K562 (cell line): ENCODE data around the gene PINK1. TPM values are rescaled to one million over a fixed set of nuclear protein-coding genes. Genes with fewer than 3 reads are reported as not detected.
A peak's percentile ranks its signal among the peaks of the same experiment; 100 is the strongest.

ENCODE experiments used
- BDP1 ChIP-seq: IDR thresholded peaks from 3 replicates; pipeline ENCODE4 v1.6.1; 2011; ENCODE audit not compliant: insufficient read length, insufficient read depth
- CC2D1A ChIP-seq: fragments of 450-650 bp; IDR thresholded peaks from 2 replicates; pipeline ENCODE4 v1.6.1; 2017; ENCODE audit warnings: mild to moderate bottlenecking
- CREB1 ChIP-seq, 2 experiments: sonication (generic) in 1 of 2; formaldehyde crosslinking in 1 of 2; IDR thresholded peaks; 2 replicates each; pipeline versions ENCODE4 v1.6.1 to v1.8.0; 2012 to 2022; ENCODE audit warnings: inconsistent platforms in 1 of 2, mild to moderate bottlenecking in 1 of 2, missing genetic modification reagents in 1 of 2, moderate library complexity in 1 of 2
- EP400 ChIP-seq: fragments of 450-650 bp; IDR thresholded peaks from 2 replicates; pipeline ENCODE4 v1.6.1; 2017; ENCODE audit warnings: antibody characterized with exemption, mild to moderate bottlenecking, moderate library complexity
- JUN ChIP-seq, 2 experiments: sonication (generic) in 1 of 2; formaldehyde crosslinking in 1 of 2; IDR thresholded peaks; 2 replicates each; pipeline versions ENCODE4 v1.6.1 to v1.8.0; 2012 to 2022; ENCODE audit warnings: borderline replicate concordance in 2 of 2, mild to moderate bottlenecking in 2 of 2, improper control_type of control experiment in 1 of 2, low read depth in 1 of 2, low read length in 1 of 2, missing genetic modification reagents in 1 of 2
- KHSRP ChIP-seq: fragments of 450-650 bp; IDR thresholded peaks from 2 replicates; pipeline ENCODE4 v1.6.1; 2017
- MCM7 ChIP-seq, 2 experiments: fragments of 450-650 bp; IDR thresholded peaks; 2 replicates each; pipeline ENCODE4 v1.6.1; 2016 to 2018
- MIER1 ChIP-seq: fragments of 450-650 bp; IDR thresholded peaks from 2 replicates; pipeline ENCODE4 v1.6.1; 2016; ENCODE audit warnings: antibody characterized with exemption, mild to moderate bottlenecking, low read depth
- NFRKB ChIP-seq: fragments of 450-650 bp; IDR thresholded peaks from 2 replicates; pipeline ENCODE4 v1.6.1; 2016; ENCODE audit warnings: low read depth
- NR3C1 ChIP-seq: sonication (generic); formaldehyde crosslinking; IDR thresholded peaks from 2 replicates; pipeline ENCODE4 v1.8.1; 2022; ENCODE audit warnings: missing genetic modification reagents
- RHOXF2B ChIP-seq: fragments of 250-450 bp; sonication (Bioruptor Pico); conservative IDR thresholded peaks from 2 replicates; pipeline ENCODE4 v1.5.1; 2021
- SIN3A ChIP-seq, 2 experiments: fragments of 150-350 bp in 1 of 2; IDR thresholded peaks; 2 replicates each; pipeline ENCODE4 v1.6.1; 2011 to 2016; ENCODE audit warnings: borderline replicate concordance in 2 of 2, low read depth in 2 of 2, low read length in 2 of 2, mild to moderate bottlenecking in 2 of 2, moderate library complexity in 2 of 2; ENCODE audit not compliant: control insufficient read depth in 1 of 2
- TAF1 ChIP-seq: IDR thresholded peaks from 2 replicates; pipeline ENCODE4 v1.6.1; 2011; ENCODE audit warnings: mild to moderate bottlenecking, low read length, moderate library complexity; ENCODE audit not compliant: insufficient read depth, control insufficient read depth, severe bottlenecking; ENCODE audit errors: extremely low read depth
- U2AF1 ChIP-seq: fragments of 200-400 bp; formaldehyde crosslinking; optimal IDR thresholded peaks from 2 replicates; pipeline ENCODE3; 2017; ENCODE audit warnings: mild to moderate bottlenecking, low read depth, low read length, moderate library complexity
- ZFP36 ChIP-seq: fragments of 150-350 bp; IDR thresholded peaks from 2 replicates; pipeline ENCODE4 v1.6.1; 2018; ENCODE audit warnings: low read length, low read depth; ENCODE audit not compliant: partially characterized antibody
- ZNF282 ChIP-seq: sonication (generic); formaldehyde crosslinking; IDR thresholded peaks from 2 replicates; pipeline ENCODE4 v1.8.1; 2023; ENCODE audit warnings: missing genetic modification reagents
- ZNF57 ChIP-seq: fragments of 450-650 bp; formaldehyde crosslinking; IDR thresholded peaks from 2 replicates; pipeline ENCODE4 v1.4.0; 2020; ENCODE audit warnings: mild to moderate bottlenecking, moderate library complexity
- ZSCAN29 ChIP-seq: fragments of 450-650 bp; IDR thresholded peaks from 2 replicates; pipeline ENCODE4 v1.6.1; 2017
- polyA plus RNA-seq, 8 experiments: library from polyadenylated mRNA; depleted of rRNA in 4 of 8; stranded (reverse) in 5 of 8; unstranded in 3 of 8; fragments of >200 nt; fragmentation: Nextera tagmentation in 2 of 8; fragmentation: Illumina TruSeq in 1 of 8; extraction: Ambion mirVana in 2 of 8; extraction: Trizol in 1 of 8; gene quantifications; 2 replicates each; pipeline versions ENCODE4 v1.2.1 to v1.2.3, GENCODE V29; 2011 to 2014; ENCODE audit warnings: inconsistent platforms in 1 of 8, missing spikeins in 1 of 8
- total RNA-seq, 7 experiments: library from RNA; depleted of rRNA in 6 of 7; stranded (reverse); fragments of >200 nt in 6 of 7; fragmentation: Illumina TruSeq in 2 of 7; extraction: Trizol in 2 of 7; gene quantifications; 2 replicates each; pipeline versions ENCODE4 v1.2.1 to v1.2.3, GENCODE V29; 2011 to 2021; ENCODE audit warnings: low replicate concordance in 1 of 7
- TF ChIP-seq, protein P1 (sequence below): fragments of 250-450 bp; sonication (Bioruptor Pico); IDR thresholded peaks from 2 replicates; pipeline ENCODE4 v1.4.0; 2020; ENCODE audit warnings: mild to moderate bottlenecking, moderate library complexity
- TF ChIP-seq, protein P2 (sequence below), 2 experiments: IDR thresholded peaks; 2 replicates each; pipeline ENCODE4 v1.6.1; 2011; ENCODE audit warnings: borderline replicate concordance in 1 of 2, control low read depth in 1 of 2, low read depth in 1 of 2, low read length in 1 of 2, mild to moderate bottlenecking in 1 of 2, mixed read lengths in 1 of 2, moderate library complexity in 1 of 2; ENCODE audit not compliant: insufficient read depth in 1 of 2, insufficient read length in 1 of 2, poor library complexity in 1 of 2, severe bottlenecking in 1 of 2; ENCODE audit errors: extremely low read depth in 1 of 2
- TF ChIP-seq, protein P3 (sequence below): sonication (generic); formaldehyde crosslinking; IDR thresholded peaks from 2 replicates; pipeline ENCODE4 v1.8.0; 2022; ENCODE audit warnings: missing genetic modification reagents, mild to moderate bottlenecking, borderline replicate concordance
- TF ChIP-seq, protein P4 (sequence below): fragments of 450-650 bp; IDR thresholded peaks from 2 replicates; pipeline ENCODE4 v1.6.1; 2017; ENCODE audit warnings: antibody characterized with exemption, mild to moderate bottlenecking

PINK1 gene
- total and polyA plus RNA-seq, 9 of the 15 experiments (the other 6 are each of a cell fraction or from before 2014, with no cell fraction given): 1.5 to 11.3 (median 6.8) TPM

DNA sequence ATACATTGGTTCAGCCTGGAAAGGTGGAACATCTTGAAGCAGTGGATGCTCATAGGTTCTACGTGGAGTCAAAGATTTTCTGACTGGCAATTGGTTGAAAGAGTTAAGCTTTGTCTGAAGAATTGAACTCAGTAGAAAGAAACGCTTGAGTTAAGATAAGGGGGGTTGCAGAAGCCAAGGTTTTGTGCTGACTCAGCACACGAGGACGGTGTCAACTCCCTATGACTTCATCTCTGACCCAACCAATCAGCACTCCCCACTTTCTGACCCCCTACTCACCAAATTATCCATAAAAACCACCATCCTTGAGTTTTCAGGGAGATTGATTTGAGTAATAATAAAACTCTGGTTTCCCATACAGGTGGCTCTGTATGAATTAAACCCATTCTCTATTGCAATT lies 2.5 kb upstream of the PINK1 start (continued):
- TF ChIP-seq, protein P1, sequence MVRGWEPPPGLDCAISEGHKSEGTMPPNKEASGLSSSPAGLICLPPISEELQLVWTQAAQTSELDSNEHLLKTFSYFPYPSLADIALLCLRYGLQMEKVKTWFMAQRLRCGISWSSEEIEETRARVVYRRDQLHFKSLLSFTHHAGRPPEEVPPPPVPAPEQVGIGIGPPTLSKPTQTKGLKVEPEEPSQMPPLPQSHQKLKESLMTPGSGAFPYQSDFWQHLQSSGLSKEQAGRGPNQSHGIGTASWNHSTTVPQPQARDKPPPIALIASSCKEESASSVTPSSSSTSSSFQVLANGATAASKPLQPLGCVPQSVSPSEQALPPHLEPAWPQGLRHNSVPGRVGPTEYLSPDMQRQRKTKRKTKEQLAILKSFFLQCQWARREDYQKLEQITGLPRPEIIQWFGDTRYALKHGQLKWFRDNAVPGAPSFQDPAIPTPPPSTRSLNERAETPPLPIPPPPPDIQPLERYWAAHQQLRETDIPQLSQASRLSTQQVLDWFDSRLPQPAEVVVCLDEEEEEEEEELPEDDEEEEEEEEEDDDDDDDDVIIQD: no peak
- TF ChIP-seq EP400: peak; percentile 48; the same call in 1 of the 2 replicates
- no peak for TF ChIP-seq NR3C1
- TF ChIP-seq, protein P2, sequence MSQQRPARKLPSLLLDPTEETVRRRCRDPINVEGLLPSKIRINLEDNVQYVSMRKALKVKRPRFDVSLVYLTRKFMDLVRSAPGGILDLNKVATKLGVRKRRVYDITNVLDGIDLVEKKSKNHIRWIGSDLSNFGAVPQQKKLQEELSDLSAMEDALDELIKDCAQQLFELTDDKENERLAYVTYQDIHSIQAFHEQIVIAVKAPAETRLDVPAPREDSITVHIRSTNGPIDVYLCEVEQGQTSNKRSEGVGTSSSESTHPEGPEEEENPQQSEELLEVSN (IDR thresholded peaks at IDR 0.05; ENCODE audit: borderline replicate concordance in 1 of 2, extremely low read depth in 1 of 2, insufficient read depth in 1 of 2, insufficient read length in 1 of 2, low read depth in 1 of 2, low read length in 1 of 2, poor library complexity in 1 of 2, severe bottlenecking in 1 of 2): no peak
- TF ChIP-seq JUN (IDR thresholded peaks at IDR 0.05; ENCODE audit: borderline replicate concordance, low read depth, low read length): 0 out of 2 replicates have a peak, but pooled peaks have one; percentile 19
- TF ChIP-seq JUN (CRISPR knock-in tag; IDR thresholded peaks at IDR 0.05; ENCODE audit: borderline replicate concordance): no peak
- TF ChIP-seq, protein P3, sequence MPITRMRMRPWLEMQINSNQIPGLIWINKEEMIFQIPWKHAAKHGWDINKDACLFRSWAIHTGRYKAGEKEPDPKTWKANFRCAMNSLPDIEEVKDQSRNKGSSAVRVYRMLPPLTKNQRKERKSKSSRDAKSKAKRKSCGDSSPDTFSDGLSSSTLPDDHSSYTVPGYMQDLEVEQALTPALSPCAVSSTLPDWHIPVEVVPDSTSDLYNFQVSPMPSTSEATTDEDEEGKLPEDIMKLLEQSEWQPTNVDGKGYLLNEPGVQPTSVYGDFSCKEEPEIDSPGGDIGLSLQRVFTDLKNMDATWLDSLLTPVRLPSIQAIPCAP (CRISPR knock-in tag): no peak
- no peak for TF ChIP-seq BDP1
- TF ChIP-seq U2AF1: no peak
- TF ChIP-seq ZNF57 (CRISPR knock-in tag): no peak
- no peak for TF ChIP-seq NFRKB
- TF ChIP-seq CREB1 (IDR thresholded peaks at IDR 0.05): peak; percentile 28; the same call in 1 of the 2 replicates
- no peak for TF ChIP-seq CREB1 (CRISPR knock-in tag; IDR thresholded peaks at IDR 0.05)
- no peak for TF ChIP-seq MCM7 (IDR thresholded peaks at IDR 0.05)
- TF ChIP-seq, protein P4, sequence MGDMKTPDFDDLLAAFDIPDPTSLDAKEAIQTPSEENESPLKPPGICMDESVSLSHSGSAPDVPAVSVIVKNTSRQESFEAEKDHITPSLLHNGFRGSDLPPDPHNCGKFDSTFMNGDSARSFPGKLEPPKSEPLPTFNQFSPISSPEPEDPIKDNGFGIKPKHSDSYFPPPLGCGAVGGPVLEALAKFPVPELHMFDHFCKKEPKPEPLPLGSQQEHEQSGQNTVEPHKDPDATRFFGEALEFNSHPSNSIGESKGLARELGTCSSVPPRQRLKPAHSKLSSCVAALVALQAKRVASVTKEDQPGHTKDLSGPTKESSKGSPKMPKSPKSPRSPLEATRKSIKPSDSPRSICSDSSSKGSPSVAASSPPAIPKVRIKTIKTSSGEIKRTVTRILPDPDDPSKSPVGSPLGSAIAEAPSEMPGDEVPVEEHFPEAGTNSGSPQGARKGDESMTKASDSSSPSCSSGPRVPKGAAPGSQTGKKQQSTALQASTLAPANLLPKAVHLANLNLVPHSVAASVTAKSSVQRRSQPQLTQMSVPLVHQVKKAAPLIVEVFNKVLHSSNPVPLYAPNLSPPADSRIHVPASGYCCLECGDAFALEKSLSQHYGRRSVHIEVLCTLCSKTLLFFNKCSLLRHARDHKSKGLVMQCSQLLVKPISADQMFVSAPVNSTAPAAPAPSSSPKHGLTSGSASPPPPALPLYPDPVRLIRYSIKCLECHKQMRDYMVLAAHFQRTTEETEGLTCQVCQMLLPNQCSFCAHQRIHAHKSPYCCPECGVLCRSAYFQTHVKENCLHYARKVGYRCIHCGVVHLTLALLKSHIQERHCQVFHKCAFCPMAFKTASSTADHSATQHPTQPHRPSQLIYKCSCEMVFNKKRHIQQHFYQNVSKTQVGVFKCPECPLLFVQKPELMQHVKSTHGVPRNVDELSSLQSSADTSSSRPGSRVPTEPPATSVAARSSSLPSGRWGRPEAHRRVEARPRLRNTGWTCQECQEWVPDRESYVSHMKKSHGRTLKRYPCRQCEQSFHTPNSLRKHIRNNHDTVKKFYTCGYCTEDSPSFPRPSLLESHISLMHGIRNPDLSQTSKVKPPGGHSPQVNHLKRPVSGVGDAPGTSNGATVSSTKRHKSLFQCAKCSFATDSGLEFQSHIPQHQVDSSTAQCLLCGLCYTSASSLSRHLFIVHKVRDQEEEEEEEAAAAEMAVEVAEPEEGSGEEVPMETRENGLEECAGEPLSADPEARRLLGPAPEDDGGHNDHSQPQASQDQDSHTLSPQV: peak; percentile 37; the same call in 1 of the 2 replicates
- no peak for TF ChIP-seq CC2D1A
- no peak for TF ChIP-seq TAF1
- no peak for TF ChIP-seq ZSCAN29
- TF ChIP-seq RHOXF2B (CRISPR knock-in tag): no peak
- no peak for TF ChIP-seq SIN3A (IDR thresholded peaks at IDR 0.05; ENCODE audit: borderline replicate concordance in 2 of 2, control insufficient read depth in 1 of 2, low read depth in 2 of 2, low read length in 2 of 2)
- no peak for TF ChIP-seq ZFP36
- no peak for TF ChIP-seq ZNF282 (CRISPR knock-in tag)
- no peak for TF ChIP-seq MIER1
- no peak for TF ChIP-seq KHSRP
